GM21390 (cell line): ENCODE results near the gene C12orf60.
A peak's percentile ranks its signal among the peaks of the same experiment; 100 is the strongest.
"Not testable (repeated sequence)": the region's sequence is repeated elsewhere in the genome, so short reads cannot be mapped to it uniquely, and the experiment has no call there.

Source experiments
- ATAC-seq: cut with Tn5 transposase; IDR thresholded peaks from one replicate; pipeline ENCODE4 v1.9.1; 2021; ENCODE audit not compliant: unreplicated experiment

The C12orf60 gene, protein sequence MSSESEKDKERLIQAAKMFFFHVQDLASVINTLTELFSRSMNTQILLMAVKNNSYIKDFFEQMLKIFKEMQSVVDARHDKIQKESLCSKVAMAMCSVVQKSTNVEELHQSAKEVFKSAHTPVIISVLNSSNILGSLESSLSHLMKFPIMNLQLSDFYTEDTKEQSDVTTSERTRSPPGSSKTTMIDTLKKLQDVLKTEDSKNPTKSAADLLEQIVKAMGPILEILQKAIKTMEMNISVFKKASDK

DNA sequence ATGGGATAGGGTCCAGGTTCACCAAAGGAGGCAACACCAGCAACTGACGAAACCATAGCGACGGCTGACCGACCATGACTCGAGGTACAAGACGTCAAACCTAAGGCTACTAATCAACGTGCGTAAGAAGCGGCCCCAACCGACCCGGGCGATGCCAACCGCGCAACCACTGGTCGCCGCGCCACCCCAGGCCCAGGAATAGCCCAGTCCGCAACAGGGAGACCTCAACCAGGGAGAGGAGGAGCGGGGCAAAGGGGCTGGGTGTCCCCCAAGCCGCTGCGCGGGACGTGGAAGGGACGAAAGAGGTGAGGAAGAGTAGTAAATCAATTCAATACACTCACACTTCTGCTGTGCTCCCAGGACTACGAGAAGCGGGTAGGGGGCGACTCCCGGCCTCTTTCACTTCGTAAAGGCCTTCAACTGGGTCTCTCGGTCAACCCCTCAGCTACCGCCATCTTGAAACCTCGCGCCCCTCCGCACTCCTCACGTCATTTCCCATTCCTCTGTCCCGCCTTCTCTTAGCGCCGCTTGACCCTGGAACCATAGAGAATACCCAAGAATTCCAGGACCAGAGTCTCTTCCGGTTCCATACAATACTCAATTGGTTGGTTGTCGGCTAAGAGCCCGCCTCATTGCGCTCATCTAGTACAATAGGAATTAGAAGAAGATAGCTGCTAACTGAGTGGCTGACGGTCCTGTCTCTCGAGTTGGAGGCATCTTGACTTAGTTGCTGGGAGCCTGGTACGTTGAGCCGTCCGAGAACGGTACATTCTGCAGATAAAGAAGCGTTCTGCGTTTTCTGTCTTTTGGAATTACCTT is at the start of gene C12orf60, which contains the start of gene WBP11:
TSS of gene C12orf60 (plus strand) at position 660 of the 819 bp plus-strand sequence. CDS start 19,266 bp downstream, outside the sequence.
TSS of gene WBP11 (minus strand) at position 468 of the 819 bp plus-strand sequence. CDS start 2,095 bp downstream, outside the sequence.
- ATAC-seq: peak; percentile 99

DNA sequence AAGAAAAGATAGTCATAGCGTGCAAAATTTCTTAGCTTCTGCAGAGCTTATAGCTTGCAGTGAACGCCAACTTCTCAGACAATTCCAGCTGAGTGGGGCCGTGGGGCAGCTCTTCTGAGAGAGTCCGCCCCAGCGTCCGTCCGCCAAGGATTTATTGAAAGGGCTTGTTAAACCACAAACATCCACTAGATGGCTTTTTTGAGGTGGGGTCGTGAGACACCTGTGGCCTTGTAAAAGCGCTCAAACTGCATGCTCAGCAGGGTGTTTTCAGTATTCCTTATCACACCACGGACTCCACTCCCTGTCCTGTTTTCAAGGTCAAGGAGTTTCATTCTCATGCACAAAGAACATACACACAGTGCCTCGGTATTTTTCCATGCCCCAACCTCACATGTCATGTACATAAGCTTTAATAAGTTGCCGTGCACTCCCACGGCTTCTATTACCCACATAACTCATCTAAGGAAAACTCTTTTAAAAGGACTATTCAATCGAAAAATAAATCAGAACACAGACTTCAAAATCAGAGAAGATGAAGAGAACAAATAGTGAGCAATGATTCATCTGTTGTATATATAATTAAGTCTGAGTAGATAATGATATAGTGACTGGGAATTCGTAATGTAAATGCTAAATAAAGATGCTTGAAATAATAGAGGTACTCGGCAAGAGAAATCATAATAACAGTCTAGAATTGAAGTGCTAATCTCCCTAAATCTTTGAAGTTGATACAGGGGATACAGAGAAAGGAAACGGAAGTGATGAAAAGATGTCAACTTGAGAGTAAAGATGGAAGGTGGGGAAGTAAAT is 46.9 kb upstream of the C12orf60 start:
- no peak for ATAC-seq

DNA sequence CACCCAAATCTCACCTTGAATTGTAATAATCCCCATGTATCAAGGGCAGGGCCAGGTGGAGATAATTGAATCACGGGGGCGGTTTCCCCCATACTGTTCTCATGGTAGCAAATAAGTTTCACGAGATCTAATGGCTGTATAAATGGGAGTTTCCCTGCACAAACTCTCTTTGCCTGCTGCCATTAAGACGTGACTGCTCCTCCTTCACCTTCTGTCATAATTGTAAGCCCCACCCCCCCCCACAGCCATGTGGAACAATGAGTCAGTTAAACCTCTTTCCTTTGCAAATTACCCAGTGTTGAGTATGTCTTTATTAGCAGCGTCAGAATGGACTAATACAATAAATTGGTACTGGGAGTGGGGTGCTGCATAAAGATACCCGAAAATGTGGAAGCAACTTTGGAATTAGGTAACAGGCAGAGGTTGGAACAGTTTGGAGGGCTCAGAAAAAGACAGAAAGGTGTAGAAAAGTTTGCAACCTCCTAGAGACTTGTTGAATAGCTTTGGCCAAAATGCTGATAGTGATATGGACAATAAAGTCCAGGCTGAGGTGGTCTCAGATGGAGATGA is 43.7 kb upstream of the C12orf60 start:
- ATAC-seq: not testable (repeated sequence)

DNA sequence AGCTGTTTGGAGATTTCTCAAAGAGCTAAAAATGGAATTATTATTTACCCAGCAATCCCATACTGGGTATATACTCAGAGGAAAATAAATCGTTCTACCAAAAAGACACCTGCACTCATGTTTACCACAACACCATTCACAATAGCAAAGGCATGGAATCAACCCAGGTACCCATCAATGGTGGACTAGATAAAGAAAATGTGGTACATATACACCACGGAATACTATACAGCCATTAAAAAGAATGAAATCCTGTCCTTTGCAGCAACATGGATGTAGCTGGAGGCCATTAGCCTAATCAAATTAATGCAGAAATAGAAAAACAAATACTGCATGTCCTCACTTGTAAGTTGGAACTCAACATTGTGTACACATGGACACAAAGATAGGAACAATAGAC is 38.1 kb upstream of the C12orf60 start:
- no peak for ATAC-seq

DNA sequence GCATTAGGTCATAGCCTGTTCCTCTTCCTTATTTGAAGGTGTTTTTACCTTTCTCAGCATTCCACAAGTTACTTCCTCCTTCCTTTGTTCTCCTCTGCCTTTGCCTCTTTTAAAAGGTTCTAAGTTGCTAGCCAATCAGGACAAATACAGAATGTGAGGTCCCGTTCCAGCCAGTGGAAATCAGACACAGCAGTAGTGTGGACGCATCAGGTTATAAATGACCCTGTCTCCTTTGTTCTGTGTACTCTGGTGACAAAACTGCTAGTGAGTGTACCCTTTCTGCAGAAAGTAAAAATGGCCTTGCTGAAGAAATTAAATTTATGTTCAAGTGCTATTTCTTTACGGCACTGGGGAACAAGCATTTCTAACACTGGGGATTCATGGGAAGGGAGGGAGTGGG is 37.5 kb upstream of the C12orf60 start:
- not testable (repeated sequence) for ATAC-seq

DNA sequence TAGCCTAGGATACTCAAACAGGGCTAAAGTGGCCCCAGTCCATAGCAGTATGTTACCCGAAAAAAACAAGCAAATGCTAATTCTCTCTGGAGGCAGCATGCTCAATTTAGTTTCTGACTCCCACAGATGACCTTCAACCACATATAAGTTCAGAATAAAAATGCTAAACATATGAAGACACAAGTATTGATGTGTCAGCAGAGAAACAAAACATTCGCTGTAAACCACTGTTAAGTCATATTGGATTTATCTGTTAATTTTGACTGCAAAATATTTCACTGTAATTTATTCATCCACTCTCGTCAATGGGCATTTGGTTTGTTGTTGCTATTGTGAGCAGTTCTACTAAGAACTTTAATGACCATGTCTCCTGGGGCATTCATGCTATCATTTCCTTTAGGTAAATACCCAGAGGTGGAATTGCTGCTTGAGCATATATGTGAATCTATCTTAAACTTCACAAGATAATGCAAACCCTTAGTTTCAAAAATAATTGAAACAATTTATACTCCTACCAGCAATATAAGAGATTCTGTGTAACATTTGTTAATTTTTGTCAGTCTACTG is 36.7 kb upstream of the C12orf60 start:
- ATAC-seq: no peak

DNA sequence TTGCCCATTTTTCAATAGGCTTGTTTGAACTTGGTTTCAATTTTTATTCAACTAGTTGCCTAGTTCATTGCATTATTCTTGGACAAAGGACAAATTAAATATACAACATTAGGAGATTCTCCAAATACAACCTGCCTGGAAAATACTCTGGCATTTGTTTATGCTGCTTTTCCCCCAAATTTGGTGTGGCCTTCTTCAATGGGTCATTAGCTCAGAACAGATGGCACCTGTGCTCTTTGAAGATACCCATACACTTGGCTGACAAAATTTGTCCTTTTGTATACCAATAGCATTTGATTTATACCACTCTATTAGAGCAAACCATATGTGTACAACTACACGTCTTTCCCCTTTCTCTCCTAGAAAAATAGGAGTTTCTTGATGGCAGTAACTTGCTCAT is 35.9 kb upstream of the C12orf60 start:
- no peak for ATAC-seq

DNA sequence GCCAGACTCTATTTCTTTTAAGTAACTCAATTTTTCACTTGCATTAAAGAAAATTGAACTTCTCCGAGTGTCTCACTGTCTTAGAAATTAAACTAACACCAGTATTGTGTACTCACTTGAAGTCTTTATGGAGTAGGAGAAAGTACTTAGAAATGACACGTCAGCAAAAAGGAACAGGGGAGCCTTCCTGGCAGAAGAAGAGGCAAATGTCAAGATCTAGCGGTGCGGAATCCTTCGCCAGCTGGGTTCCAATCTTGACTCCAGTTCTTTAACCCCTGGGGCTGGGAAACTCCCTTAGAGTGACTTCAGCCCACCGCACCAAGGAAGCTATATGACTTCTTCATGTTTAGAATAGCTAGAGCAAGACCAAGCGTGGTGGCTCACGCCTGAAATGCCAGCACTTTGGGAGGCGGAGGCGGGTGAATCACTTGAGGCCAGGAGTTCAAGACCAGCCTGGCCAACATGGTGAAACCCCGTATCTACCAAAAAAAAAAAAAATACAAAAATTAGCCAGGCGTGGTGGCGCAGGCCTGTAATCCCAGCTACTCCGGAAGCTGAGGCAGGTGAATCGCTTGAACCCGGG is 34.6 kb upstream of the C12orf60 start:
- ATAC-seq: no peak

DNA sequence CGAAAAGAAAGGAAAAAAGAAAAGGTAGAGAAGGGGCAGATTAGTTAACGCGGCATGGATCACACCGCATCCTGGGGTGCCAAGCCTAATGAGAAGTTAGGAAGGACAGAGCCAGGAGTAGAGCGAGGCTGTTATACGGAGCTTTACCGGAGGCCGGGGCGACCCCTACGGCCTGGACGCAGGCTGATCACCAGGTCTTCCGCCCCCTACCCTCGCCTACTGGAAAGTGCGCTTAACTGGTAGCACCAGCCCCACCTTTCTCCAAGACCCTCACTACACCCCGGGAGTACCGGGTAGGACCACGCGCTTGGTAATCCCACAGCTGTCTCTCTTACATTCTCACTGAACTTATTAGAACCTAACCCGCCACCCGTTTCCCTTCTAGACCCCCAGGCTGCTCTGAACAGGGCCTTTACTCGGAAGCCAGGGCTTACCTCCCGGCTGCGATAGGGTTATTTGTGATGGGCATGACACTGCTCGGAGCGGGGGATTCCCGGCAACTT is 34.0 kb upstream of the C12orf60 start:
- no peak for ATAC-seq

DNA sequence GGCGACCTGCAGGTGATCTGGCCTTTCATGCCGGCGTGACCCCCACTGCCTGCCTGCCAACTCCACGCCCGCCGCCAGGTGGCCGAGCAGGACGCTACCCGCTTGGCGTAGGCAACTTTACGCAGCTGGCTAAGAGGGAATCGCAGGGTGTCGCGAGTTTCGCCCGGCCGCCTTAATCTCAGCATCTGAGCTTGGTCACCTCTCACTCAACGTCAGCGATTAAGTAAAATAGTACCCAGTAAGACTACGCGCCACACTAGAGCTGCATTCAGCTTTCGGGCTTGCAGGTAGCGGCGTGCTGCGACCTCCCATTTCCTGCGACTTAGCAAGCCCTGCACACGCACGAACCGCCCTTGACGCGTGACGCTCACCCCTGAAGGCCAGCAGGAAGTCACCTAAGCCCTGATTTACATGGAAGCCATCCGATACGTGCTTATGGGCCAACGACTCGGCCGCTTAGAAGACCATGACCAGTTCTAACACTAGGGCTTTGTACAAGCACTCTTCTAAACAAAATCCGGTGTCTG is 33.4 kb upstream of the C12orf60 start:
- peak; percentile 39 for ATAC-seq

DNA sequence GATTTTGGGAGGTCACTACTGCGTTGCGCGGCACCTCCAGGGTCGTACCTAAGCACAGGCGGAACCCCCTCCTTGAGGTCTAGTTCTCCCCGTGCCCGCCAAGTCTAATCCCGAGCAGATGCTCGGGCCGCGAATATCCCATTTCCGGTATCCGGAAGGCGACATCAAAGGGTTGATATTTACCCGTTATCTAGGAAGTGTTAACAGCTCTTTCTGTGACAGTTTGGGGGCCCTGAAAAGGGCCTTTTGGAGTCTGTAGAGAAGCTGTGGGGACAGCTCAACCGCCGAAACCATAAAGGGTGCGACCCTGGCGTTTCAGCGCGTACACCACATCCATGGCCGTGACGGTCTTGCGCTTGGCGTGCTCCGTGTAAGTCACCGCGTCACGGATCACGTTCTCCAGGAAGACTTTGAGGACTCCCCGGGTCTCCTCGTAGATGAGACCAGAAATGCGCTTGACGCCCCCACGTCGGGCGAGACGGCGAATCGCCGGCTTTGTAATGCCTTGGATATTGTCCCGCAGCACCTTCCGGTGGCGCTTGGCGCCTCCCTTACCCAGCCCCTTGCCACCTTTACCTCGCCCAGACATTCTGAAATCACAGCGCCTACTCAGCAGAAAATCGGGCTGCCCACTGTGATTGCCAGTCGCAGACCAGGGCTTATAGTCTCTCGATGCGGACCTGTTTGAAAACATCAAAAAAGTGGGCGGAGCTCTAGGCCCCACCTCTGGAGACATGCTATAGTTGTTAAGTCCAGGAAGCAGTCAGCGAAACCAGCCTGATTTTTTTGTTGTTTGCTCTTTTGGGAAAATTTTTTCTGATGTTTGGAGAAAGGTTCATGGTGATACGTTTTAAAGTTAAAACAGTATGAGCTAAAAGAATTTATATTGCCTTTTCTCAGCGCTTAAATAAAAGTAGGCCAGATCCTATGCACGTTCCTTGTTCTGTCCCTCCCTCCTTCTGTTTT is 32.7 kb upstream of the C12orf60 start:
- peak; percentile 33 for ATAC-seq

DNA sequence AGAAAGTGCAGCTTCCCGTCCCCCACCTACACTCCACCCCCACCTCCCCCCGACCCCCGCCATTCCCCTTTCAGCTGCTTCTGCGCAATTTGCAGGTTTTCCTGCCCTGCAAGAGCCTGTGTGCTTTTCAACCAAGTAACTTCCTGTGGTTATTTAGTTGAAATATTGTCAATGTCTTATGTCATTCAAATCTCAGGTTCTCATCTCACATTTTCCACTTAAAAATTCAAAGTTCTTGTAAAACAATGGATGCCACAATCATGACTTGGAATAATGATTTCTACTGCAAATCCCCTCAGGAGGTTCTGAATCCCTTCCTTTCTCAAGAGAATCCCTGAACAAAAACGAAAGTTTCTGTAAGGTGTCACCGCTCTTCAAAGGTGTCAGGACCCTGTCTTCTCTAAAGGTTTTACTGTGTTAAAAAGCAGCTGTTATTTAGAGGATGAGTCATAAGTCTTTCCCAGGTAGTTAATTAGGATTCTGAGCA is 31.8 kb upstream of the C12orf60 start:
- ATAC-seq: no peak

DNA sequence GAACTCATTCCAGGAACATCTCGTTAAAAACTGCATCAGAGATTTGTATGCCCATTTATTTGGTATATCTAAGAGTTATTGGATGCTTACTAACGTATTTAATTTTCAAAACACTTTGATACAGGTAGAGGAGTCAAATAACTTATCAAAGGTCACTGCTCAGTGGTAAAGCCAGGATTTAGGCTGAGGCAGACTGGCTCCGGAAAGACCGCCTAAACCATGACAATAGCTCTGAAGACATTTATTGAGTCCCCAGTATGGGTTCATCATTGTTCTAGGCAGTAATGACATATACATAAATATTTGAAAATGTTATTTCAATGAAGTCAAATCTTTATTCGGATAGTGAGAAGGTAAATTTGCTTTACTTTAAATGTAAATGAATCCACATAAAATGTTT is 30.5 kb upstream of the C12orf60 start:
- ATAC-seq: no peak

DNA sequence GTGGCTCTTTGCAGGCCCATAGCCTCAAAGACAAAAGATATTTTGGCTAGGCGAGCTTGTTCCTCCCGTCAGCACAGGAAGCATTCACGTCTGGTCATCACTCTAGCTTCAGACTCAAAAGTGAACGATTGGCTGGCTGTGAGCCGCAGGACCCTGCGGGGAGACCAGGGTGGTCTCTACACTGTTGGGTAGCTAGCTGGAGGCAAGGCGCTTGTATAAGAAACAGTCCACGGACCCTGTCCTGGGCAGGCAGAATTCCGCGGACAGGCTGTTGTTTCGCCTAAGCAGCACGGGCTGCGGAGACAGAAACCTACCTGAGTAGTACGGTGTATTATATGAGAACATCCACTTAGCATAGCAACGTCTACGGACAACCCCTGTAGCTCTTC is 29.8 kb upstream of the C12orf60 start:
- peak; percentile 13 for ATAC-seq

DNA sequence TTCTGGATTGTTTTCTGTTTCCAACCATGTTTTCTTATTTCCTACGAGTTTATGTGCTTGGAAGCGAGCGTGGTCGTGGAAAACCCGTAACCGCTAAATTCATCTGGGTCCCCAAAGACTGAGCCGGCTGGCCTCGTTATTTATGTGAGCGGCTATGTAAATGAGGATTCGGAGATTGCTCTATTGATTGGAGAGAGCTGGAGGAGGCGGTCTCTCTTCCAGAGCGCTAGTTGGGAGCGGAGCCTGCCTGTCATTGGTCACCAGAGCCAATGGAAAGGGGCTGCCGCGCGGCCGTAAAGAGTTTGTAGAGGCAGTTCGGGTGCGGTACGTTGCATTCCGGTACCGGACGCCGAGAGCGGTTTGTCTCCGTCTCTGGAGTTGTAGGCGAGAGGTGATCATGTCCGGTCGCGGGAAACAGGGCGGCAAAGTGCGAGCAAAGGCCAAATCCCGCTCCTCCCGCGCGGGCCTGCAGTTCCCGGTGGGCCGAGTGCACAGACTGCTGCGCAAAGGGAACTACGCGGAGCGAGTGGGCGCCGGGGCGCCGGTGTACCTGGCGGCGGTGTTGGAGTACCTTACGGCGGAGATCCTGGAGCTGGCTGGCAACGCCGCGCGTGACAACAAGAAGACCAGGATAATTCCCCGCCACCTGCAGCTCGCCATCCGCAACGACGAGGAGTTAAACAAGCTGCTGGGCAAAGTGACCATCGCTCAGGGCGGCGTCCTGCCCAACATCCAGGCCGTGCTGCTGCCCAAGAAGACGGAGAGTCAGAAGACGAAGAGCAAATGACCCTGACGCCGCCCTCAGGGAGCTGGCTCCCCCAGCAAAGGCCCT is 29.2 kb upstream of the C12orf60 start:
- ATAC-seq: peak; percentile 52

DNA sequence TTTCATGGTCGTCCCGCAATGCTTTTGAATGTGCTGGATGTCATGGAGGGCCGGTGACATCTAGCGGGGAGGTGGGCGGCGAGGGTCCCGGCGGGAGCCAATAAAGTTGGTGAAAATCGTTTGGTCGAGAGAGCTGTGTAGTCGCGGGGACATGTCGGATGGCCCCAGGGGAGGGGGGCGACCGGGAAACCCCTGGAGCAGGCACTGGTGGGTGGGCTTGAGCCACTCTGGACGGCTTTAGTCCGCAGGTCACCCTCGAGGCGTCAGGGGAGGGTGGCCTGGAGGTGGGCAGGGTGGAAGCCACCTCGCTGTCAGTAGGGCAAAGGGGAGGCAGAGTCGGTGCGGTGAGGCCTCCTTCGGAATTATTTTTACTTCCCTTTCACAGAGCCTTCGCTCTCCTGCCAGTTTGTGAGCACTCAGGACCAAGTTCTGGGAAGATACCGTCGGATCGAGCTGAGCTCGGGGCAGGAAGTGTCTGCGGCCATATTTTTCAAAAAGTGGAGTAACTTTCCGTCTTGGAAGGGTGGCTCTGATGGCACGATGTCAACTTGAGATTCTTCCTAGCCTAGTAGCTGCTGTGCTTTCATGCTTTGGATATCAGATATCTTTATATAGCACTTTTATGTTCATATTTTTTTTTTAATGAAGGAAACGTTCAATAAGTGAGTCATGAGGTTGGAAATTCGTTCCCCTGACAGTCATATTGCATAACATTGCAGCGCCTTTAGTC is 28.4 kb upstream of the C12orf60 start:
- ATAC-seq: no peak

DNA sequence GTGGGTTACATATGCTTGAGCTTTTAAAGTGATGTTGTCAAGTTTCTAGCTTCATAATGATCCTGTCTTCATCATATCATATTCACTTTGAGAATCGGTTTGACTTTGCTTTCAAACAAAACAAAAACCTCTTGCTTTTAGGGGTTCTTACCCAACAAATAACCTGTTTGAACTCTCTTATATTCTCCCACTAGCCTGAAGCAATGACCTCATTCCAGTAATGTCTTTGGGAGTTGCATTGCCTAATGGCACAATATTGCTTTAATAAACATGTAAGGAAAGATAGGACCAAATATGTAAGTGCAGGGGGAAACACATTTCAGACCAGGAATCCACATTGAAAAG is 27.9 kb upstream of the C12orf60 start:
- no peak for ATAC-seq
